ENCODE results near the gene AVL9. TPM values are rescaled to one million over a fixed set of nuclear protein-coding genes. Genes with fewer than 3 reads are reported as not detected.
A peak's percentile ranks its signal among the peaks of the same experiment; 100 is the strongest.
"Not testable (repeated sequence)": the region's sequence is repeated elsewhere in the genome, so short reads cannot be mapped to it uniquely, and the experiment has no call there.

AVL9 gene
- total RNA-seq, 1 donor from 2014 or later = 39.8 TPM

DNA sequence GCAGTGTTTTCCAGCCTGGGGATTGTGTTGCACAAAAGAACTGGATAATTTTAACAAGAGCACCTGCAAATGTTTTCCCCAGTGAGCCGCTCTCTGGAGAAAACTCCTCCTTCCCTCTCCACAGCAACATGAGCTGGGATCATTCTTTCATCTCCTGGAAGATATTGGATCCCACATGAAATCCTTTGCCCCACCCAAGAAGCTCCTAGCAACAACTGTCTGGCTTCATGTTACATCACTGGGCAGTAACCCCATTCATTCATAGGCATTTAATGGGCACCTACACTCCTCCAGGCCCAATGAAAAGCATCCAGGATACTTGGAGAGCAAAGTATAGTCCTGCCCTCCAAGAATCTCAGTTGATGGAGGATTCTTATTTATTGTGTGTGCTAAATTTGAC is 32.3 kb upstream of the AVL9 start:
- Histone ChIP-seq H3K27me3 (no peaks in the 10 kb centered on the region), H3K9ac (no peak overlapping the region), H3K4me3 (no peak overlapping the region), H3K4me1 (peaks cover 13% of the 10 kb centered on the region), H3K9me3 (ENCODE audit: low read depth) (no peaks in the 10 kb centered on the region), H3K79me2 (ENCODE audit: low read depth) (no peaks in the 10 kb centered on the region), H3F3A (ENCODE audit: low read depth) (no peaks in the 10 kb centered on the region), H3K27ac (no peak overlapping the region), H3K36me3 (no peaks in the 10 kb centered on the region), H3K4me2 (peak overlapping the region; percentile 43), H2AFZ (replicated peaks) (no peak overlapping the region), H4K20me1 (ENCODE audit: low read depth) (no peaks in the 10 kb centered on the region)
- TF ChIP-seq EZH2 (IDR thresholded peaks at IDR 0.05) = no peak
- TF ChIP-seq CTCF (IDR thresholded peaks at IDR 0.05) = no peak
- TF ChIP-seq EZH2phosphoT487 (IDR thresholded peaks at IDR 0.05) = no peak
- H3K4me1 Mint-ChIP-seq = peaks cover 19% of the 10 kb centered on the region
- no peaks in the 10 kb centered on the region for H3K9me3 Mint-ChIP-seq
- DNase-seq (ENCODE audit: low spot score) = no peak
- H3K27ac Mint-ChIP-seq = no peak overlapping the region
- H3K27me3 Mint-ChIP-seq (ENCODE audit: insufficient read depth, low read depth) = peaks cover 6% of the 10 kb centered on the region
- peak overlapping the region; percentile 25 for H3K4me3 Mint-ChIP-seq
- no peaks in the 10 kb centered on the region for H3K36me3 Mint-ChIP-seq

DNA sequence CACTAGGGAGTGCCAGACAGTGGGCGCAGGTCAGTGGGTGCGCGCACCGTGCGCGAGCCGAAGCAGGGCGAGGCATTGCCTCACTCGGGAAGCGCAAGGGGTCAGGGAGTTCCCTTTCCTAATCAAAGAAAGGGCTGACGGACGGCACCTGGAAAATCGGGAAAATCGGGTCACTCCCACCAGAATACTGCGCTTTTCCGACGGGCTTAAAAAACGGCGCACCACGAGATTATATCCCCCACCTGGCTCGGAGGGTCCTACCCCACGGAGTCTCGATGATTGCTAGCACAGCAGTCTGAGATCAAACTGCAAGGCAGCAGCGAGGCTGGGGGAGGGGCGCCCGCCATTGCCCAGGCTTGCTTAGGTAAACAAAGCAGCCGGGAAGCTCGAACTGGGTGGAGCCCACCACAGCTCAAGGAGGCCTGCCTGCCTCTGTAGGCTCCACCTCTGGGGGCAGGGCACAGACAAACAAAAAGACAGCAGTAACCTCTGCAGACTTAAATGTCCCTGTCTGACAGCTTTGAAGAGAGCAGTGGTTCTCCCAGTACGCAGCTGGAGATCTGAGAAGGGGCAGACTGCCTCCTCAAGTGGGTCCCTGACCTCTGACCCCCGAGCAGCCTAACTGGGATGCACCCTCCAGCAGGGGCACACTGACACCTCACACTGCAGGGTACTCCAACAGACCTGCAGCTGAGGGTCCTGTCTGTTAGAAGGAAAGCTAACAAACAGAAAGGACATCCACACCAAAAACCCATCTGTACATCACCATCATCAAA is 30.5 kb upstream of the AVL9 start:
- peak overlapping the region; percentile 27 for H3K4me3 ChIP-seq
- H3F3A ChIP-seq (ENCODE audit: low read depth) = not testable (repeated sequence)

DNA sequence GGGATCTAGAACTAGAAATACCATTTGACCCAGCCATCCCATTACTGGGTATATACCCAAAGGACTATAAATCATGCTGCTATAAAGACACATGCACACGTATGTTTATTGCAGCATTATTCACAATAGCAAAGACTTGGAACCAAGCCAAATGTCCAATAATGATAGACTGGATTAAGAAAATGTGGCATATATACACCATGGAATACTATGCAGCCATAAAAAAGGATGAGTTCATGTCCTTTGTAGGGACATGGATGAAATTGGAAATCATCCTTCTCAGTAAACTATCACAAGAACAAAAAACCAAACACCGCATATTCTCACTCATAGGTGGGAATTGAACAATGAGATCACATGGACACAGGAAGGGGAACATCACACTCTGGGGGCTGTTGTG is 25.3 kb upstream of the AVL9 start:
- not testable (repeated sequence) for H3K4me1 Mint-ChIP-seq; H2AFZ ChIP-seq (replicated peaks); H3K4me1 ChIP-seq; H3K4me2 ChIP-seq; H3K27me3 ChIP-seq; H3K27me3 Mint-ChIP-seq (ENCODE audit: insufficient read depth, low read depth); H3F3A ChIP-seq (ENCODE audit: low read depth); H4K20me1 ChIP-seq (ENCODE audit: low read depth); H3K9me3 Mint-ChIP-seq; H3K9ac ChIP-seq; H3K36me3 ChIP-seq; H3K27ac ChIP-seq; H3K27ac Mint-ChIP-seq; H3K9me3 ChIP-seq (ENCODE audit: low read depth); H3K4me3 ChIP-seq; DNase-seq (ENCODE audit: low spot score); H3K36me3 Mint-ChIP-seq; H3K79me2 ChIP-seq (ENCODE audit: low read depth); H3K4me3 Mint-ChIP-seq

More for the DNA sequence above, 30.5 kb upstream of the AVL9 start:
- not testable (repeated sequence) for DNase-seq (ENCODE audit: low spot score); H3K27ac Mint-ChIP-seq; H3K27ac ChIP-seq; H3K27me3 Mint-ChIP-seq (ENCODE audit: insufficient read depth, low read depth); H3K9me3 ChIP-seq (ENCODE audit: low read depth); H3K36me3 ChIP-seq; H3K9me3 Mint-ChIP-seq; H2AFZ ChIP-seq (replicated peaks); H3K27me3 ChIP-seq; H3K9ac ChIP-seq; H3K79me2 ChIP-seq (ENCODE audit: low read depth); H3K36me3 Mint-ChIP-seq; H4K20me1 ChIP-seq (ENCODE audit: low read depth)
- Mint-ChIP-seq H3K4me1 (peaks cover 19% of the 10 kb centered on the region), H3K4me3 (peak overlapping the region; percentile 38)
- Histone ChIP-seq H3K4me2 (peak overlapping the region; percentile 55), H3K4me1 (peaks cover 13% of the 10 kb centered on the region)

DNA sequence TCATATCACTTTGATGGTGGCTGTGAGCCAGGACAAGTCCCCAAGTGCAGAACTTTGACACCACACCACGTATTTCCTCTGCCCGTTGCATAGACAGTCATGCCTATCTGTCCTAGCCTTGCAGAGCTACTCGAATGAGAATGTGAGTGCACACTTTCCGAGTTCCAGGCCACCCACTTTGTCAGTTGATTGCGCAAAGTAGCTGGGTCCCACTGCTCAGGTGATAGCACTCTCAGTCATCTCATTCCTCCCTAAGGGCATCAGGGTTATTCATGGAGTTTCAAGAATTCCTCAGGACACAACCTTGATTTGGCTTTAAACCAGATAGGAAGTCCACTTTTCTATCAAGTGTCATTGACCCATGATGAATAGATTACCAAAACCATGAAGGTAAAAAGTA is 24.4 kb upstream of the AVL9 start:
- H3K4me1 Mint-ChIP-seq = no peaks in the 10 kb centered on the region
- TF ChIP-seq EZH2 (IDR thresholded peaks at IDR 0.05) = no peak
- TF ChIP-seq EZH2phosphoT487 (IDR thresholded peaks at IDR 0.05) = no peak
- TF ChIP-seq CTCF (IDR thresholded peaks at IDR 0.05) = no peak
- H4K20me1 ChIP-seq (ENCODE audit: low read depth) = no peaks in the 10 kb centered on the region

More for the DNA sequence above, 24.4 kb upstream of the AVL9 start:
- Histone ChIP-seq H3K79me2 (ENCODE audit: low read depth) (no peaks in the 10 kb centered on the region), H2AFZ (replicated peaks) (no peak overlapping the region), H3K9ac (no peak overlapping the region), H3K9me3 (ENCODE audit: low read depth) (no peaks in the 10 kb centered on the region), H3K4me3 (no peak overlapping the region), H3K27me3 (no peaks in the 10 kb centered on the region), H3K36me3 (no peaks in the 10 kb centered on the region), H3K4me2 (no peak overlapping the region), H3K4me1 (no peaks in the 10 kb centered on the region), H3K27ac (no peak overlapping the region), H3F3A (ENCODE audit: low read depth) (no peaks in the 10 kb centered on the region)
- Mint-ChIP-seq H3K4me3 (no peak overlapping the region), H3K36me3 (no peaks in the 10 kb centered on the region), H3K27me3 (ENCODE audit: insufficient read depth, low read depth) (peaks cover 4% of the 10 kb centered on the region), H3K27ac (no peak overlapping the region), H3K9me3 (peaks cover 2% of the 10 kb centered on the region)
- DNase-seq (ENCODE audit: low spot score) = no peak

Data from neural progenitor cell (in vitro differentiated cells).